GM12878 (cell line): ENCODE results near the gene PTK7. TPM values are rescaled to one million over a fixed set of nuclear protein-coding genes. Genes with fewer than 3 reads are reported as not detected.

ENCODE experiments used
- ATAC-seq: fragments of 200-7000 bp; cut with Tn5 transposase; 3 replicates; pipeline ENCODE4 v1.9.1; 2020; ENCODE audit warnings: mild to moderate bottlenecking, moderate library complexity
- BruUV-seq: library from RNA; stranded (reverse); fragments of 400-500 nt; replicated peaks from 2 replicates; lab custom pipeline; 2021; lab: Mats Ljungman, UMichigan
- CTCF ChIA-PET: fragments of 300-600 bp; sonication (Branson Sonifier 250); formaldehyde crosslinking; extraction: SDS; loops from one replicate; lab custom pipeline; 2021; ENCODE audit warnings: inconsistent platforms; lab: Yijun Ruan, JAX
- POLR2A ChIA-PET: fragments of 350-600 bp; formaldehyde crosslinking; extraction: SDS; loops from one replicate; lab custom pipeline; 2021; ENCODE audit warnings: inconsistent platforms; lab: Charles Lee
- RAD21 ChIA-PET: fragments of 300-600 bp; sonication (Branson Sonifier 250); formaldehyde crosslinking; loops from one replicate; lab custom pipeline; 2023; ENCODE audit warnings: antibody characterized with exemption; ENCODE audit not compliant: unreplicated experiment; lab: Charles Lee
- SMC1A ChIA-PET: fragments of 300-600 bp; sonication (Branson Sonifier 250); formaldehyde crosslinking; loops from one replicate; lab custom pipeline; 2023; ENCODE audit not compliant: unreplicated experiment, uncharacterized antibody; lab: Charles Lee
- DNase-seq: peaks from one replicate; pipeline ENCODE4 v3.0.0-alpha.2; 2011; ENCODE audit warnings: low read depth, low spot score
- FAIRE-seq: peaks from 3 replicates; lab custom pipeline; 2011; peaks lifted over from hg19 to GRCh38; lab: Jason Lieb, UNC
- H2AFZ ChIP-seq: 2 replicates; pipeline ENCODE4 v1.6.0; 2011; ENCODE audit warnings: low read depth, low read length, control low read depth; ENCODE audit not compliant: control insufficient read depth
- H3K27ac ChIP-seq: 2 replicates; pipeline ENCODE4 v1.5.1; 2011; ENCODE audit warnings: control low read depth; ENCODE audit not compliant: control insufficient read depth, insufficient read depth
- H3K27me3 ChIP-seq, 2 experiments: replicated peaks in 1 of 2; 2 replicates each; pipeline versions ENCODE4 v1.6.0 to v1.6.1; 2011; ENCODE audit warnings: low read length in 1 of 2; ENCODE audit not compliant: control insufficient read depth in 2 of 2, insufficient read depth in 2 of 2
- H3K36me3 ChIP-seq, 2 experiments: 2 replicates each; pipeline ENCODE4 v1.5.1; 2011; ENCODE audit warnings: low read length in 1 of 2; ENCODE audit not compliant: control insufficient read depth in 2 of 2, insufficient read depth in 2 of 2
- H3K4me1 ChIP-seq: 2 replicates; pipeline ENCODE4 v1.6.1; 2011; ENCODE audit warnings: mild to moderate bottlenecking, low read length, moderate library complexity, mixed read lengths; ENCODE audit not compliant: control insufficient read depth, insufficient read depth
- H3K4me2 ChIP-seq: 2 replicates; pipeline ENCODE4 v1.6.0; 2011; ENCODE audit warnings: control low read depth; ENCODE audit not compliant: control insufficient read depth, insufficient read depth
- H3K4me3 ChIP-seq: fragments of 200-600 bp; sonication (generic); 2 replicates; pipeline ENCODE4 v1.5.1; 2016
- H3K79me2 ChIP-seq: 2 replicates; pipeline ENCODE4 v1.6.0; 2011; ENCODE audit warnings: low read length; ENCODE audit not compliant: control insufficient read depth, insufficient read depth
- H3K9ac ChIP-seq: 2 replicates; pipeline ENCODE4 v1.8.0; 2011; ENCODE audit warnings: low read length, control low read depth, mixed read lengths; ENCODE audit not compliant: control insufficient read depth, insufficient read depth
- H3K9me3 ChIP-seq: replicated peaks from 3 replicates; pipeline ENCODE4 v1.5.1; 2011; ENCODE audit warnings: mild to moderate bottlenecking, low read length; ENCODE audit not compliant: control insufficient read depth, insufficient read depth
- H4K20me1 ChIP-seq: 2 replicates; pipeline ENCODE4 v1.6.0; 2011; ENCODE audit not compliant: control insufficient read depth, insufficient read depth
- BACH1 ChIP-seq: fragments of 450-650 bp; IDR thresholded peaks from 2 replicates; pipeline ENCODE4 v1.6.1; 2017; ENCODE audit warnings: mild to moderate bottlenecking, borderline replicate concordance
- BCL11A ChIP-seq: IDR thresholded peaks from 2 replicates; pipeline ENCODE4 v1.6.1; 2011; ENCODE audit warnings: low read depth, low read length
- BCL3 ChIP-seq: IDR thresholded peaks from 2 replicates; pipeline ENCODE4 v1.6.1; 2011; ENCODE audit warnings: borderline replicate concordance, low read depth, mild to moderate bottlenecking, moderate library complexity, low read length; ENCODE audit not compliant: insufficient read depth, poor library complexity, severe bottlenecking
- EED ChIP-seq: sonication (generic); IDR thresholded peaks from 2 replicates; pipeline ENCODE4 v1.6.1; 2016; ENCODE audit warnings: antibody characterized with exemption, low read depth
- EP300 ChIP-seq, 2 experiments: fragments of 150-350 bp in 1 of 2; IDR thresholded peaks; 2 replicates each; pipeline ENCODE4 v1.6.1; 2011 to 2012; ENCODE audit warnings: low read depth in 2 of 2, low read length in 2 of 2, borderline replicate concordance in 1 of 2, improper control_type of control experiment in 1 of 2, inconsistent platforms in 1 of 2; ENCODE audit not compliant: control insufficient read depth in 1 of 2
- JUNB ChIP-seq: IDR thresholded peaks from 2 replicates; pipeline ENCODE4 v1.6.1; 2016; ENCODE audit warnings: antibody characterized with exemption, mild to moderate bottlenecking
- RUNX3 ChIP-seq: IDR thresholded peaks from 2 replicates; pipeline ENCODE4 v1.6.1; 2012; ENCODE audit warnings: low read length, inconsistent platforms
- TCF12 ChIP-seq: IDR thresholded peaks from 2 replicates; pipeline ENCODE4 v1.6.1; 2011; ENCODE audit warnings: low read depth, mild to moderate bottlenecking, low read length
- ZNF217 ChIP-seq: fragments of 450-650 bp; IDR thresholded peaks from 2 replicates; pipeline ENCODE4 v1.6.1; 2017; ENCODE audit warnings: antibody characterized with exemption, mild to moderate bottlenecking
- WGBS: methylation state at CpG from one replicate; pipeline ENCODE4 v1.1.6; 2016; ENCODE audit warnings: low lambda C conversion rate; ENCODE audit not compliant: insufficient replicate concordance, insufficient coverage; ENCODE audit errors: missing lambda C conversion rate; 5-methylcytosine and 5-hydroxymethylcytosine counted together
- in situ Hi-C: fragments of 300-500 bp; cut with MboI; formaldehyde crosslinking; loops from 9 replicates; pipeline ENCODE4 v1.14.3; 2018; ENCODE audit warnings: mixed read lengths
- intact Hi-C: fragments of 100-400 bp; cut with micrococcal nuclease; formaldehyde crosslinking; loops from one replicate; pipeline ENCODE4 v1.14.2; 2022; ENCODE audit not compliant: unreplicated experiment
- polyA plus RNA-seq, 11 experiments: library from polyadenylated mRNA; depleted of rRNA in 4 of 11; unstranded in 6 of 11; stranded (reverse) in 5 of 11; fragments of >200 nt; fragmentation: Nextera tagmentation in 4 of 11; fragmentation: Illumina TruSeq in 1 of 11; extraction: Ambion mirVana in 4 of 11; extraction: Trizol in 1 of 11; gene quantifications; 1 replicate in 1 of 11; 2 replicates in 10 of 11; pipeline versions ENCODE4 v1.2.1 to v1.2.3, GENCODE V29; 2011 to 2016; ENCODE audit warnings: inconsistent platforms in 2 of 11, missing spikeins in 2 of 11, low read depth in 1 of 11
- total RNA-seq, 4 experiments: library from RNA; depleted of rRNA in 3 of 4; stranded (reverse); fragments of >200 nt in 3 of 4; fragmentation: Illumina TruSeq in 1 of 4; extraction: Trizol in 1 of 4; gene quantifications; 2 replicates each; pipeline versions ENCODE4 v1.2.1 to v1.2.3, GENCODE V29; 2013 to 2021

The PTK7 gene
- total and polyA plus RNA-seq, 10 of the 15 experiments (the other 5 are each of a cell fraction or from before 2014, with no cell fraction given): 0.18 to 14.4 (median 3.3) TPM; not detected in 1

GRCh38 chr6:43088654-43089056 lies 12.5 kb downstream of the PTK7 start:
- POLR2A ChIA-PET: no interaction called here
- DNase-seq: no peak
- H3K4me2 ChIP-seq: no peak overlapping the region
- 45% methylated on average over 4 of the region's 4 CpGs for WGBS
- H2AFZ ChIP-seq: no peak overlapping the region
- SMC1A ChIA-PET: no interaction called here
- no peak; the same call in 2 of the 3 replicates for ATAC-seq
- in situ Hi-C loops: no loop called here
- H3K4me3 ChIP-seq: no peak overlapping the region
- no peaks in the 10 kb centered on the region for H3K79me2 ChIP-seq
- TF ChIP-seq EP300 (IDR thresholded peaks at IDR 0.05; ENCODE audit: borderline replicate concordance in 1 of 2, control insufficient read depth in 1 of 2, low read depth in 2 of 2, low read length in 2 of 2) (no peak), BACH1 (no peak), EED (0 out of 2 replicates have a peak, but pooled peaks have one; percentile 22), BCL3 (no peak), TCF12 (no peak), ZNF217 (no peak), RUNX3 (peak; percentile 52; the same call in 1 of the 2 replicates), JUNB (peak; percentile 11; the same call in 1 of the 2 replicates), BCL11A (0 out of 2 replicates have a peak, but pooled peaks have one; percentile 52)
- no peaks in the 10 kb centered on the region for H4K20me1 ChIP-seq
- H3K9me3 ChIP-seq: no peaks in the 10 kb centered on the region
- BruUV-seq: no TSS peak
- no peaks in the 10 kb centered on the region for H3K27me3 ChIP-seq
- RAD21 ChIA-PET: no interaction called here
- CTCF ChIA-PET: no interaction called here
- FAIRE-seq: no peak
- H3K27ac ChIP-seq: no peak overlapping the region
- H3K36me3 ChIP-seq: no peaks in the 10 kb centered on the region
- H3K9ac ChIP-seq: no peak overlapping the region
- H3K4me1 ChIP-seq: peaks cover 12% of the 10 kb centered on the region
- intact Hi-C loops: no loop called here
